HG03139 (cell line): Measurements from ENCODE around the gene EXD3.

Source experiments
- ATAC-seq: cut with Tn5 transposase; IDR thresholded peaks from one replicate; pipeline ENCODE4 v1.9.1; 2021; ENCODE audit not compliant: unreplicated experiment

Gene EXD3

GRCh38 chr9:137432687-137433348 is 9.9 kb upstream of the EXD3 start:
- ATAC-seq: no peak

DNA sequence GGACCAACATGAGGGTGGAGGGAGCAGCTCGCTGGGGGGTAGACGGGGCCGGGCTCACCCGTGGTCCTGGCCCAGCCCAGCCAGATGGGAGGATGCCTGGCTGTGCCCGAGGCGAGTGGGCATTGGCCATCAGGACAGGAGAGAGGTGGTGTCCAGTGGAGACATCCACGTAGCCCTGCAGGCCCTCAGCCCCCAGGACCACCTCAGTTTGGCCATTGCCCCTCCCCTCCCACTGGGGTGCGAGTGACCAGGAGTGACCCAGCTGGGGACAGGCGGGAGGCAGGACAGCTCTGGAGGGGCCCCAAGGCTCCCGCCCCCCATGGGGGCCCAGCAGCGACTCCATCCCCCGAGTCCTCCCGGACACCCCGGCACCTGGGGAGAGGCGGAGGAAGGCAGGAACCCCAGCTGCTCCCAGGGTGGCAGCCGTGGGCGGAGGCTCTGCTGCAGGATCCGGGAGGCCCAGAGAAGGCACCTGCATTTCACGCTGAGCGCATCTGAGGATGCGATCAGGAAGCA is 8.5 kb upstream of the EXD3 start:
- ATAC-seq: no peak

- no peak for ATAC-seq
Measured at GRCh38 chr9:137430723-137431415, 7.9 kb upstream of the EXD3 start.

GRCh38 chr9:137429974-137430722 is 7.2 kb upstream of the EXD3 start:
- ATAC-seq: no peak

GRCh38 chr9:137429546-137429890 is 6.6 kb upstream of the EXD3 start:
- no peak for ATAC-seq

DNA sequence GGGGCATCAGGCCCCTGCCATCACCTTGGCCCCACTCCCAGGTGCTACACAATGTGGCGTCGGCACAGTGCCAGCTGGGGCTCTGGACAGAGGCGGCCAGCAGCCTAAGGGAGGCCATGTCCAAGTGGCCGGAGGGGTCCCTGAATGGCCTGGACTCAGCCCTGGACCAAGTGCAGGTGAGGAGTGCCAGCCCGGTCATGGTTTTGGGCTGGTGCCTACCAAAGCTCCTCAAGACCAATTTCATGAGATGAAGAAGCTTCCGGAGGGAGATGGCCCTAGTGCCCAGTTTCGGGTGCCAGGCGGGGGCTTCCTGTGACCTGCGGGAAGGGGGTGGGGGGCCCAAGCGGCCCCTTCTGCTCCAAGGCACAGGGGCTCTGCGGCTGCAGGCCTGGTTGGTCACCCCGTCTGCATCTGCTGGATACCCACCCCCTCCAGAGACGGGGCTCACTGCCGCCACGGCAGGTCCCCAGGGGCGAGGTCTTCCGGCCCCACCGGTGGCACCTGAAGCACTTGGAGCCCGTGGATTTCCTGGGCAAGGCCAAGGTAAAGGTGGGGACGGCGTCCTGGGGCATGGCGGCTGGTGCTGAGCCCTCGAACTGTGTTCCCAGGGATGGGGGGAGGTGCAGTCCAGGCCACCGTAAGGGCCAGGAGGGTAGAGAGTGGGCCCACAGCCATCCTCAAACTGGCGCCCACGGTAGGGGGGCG is 6.0 kb upstream of the EXD3 start:
- ATAC-seq: no peak

DNA sequence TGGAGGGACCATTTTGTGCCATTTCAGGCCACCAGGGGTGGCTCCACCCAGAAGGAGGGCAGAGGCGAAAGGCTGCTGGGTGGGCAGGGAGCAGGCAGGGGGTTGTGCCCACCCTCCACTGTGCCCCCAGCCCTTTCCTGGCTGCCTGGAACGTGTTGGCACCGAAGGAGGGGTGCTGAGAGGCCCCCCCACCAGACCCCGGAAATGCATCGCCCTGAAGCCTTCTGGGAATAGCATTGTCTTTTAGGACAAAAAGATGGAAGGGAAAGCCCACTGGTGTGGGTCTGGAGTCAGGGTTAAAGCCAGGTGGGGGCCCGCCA is 5.3 kb upstream of the EXD3 start:
- no peak for ATAC-seq

DNA sequence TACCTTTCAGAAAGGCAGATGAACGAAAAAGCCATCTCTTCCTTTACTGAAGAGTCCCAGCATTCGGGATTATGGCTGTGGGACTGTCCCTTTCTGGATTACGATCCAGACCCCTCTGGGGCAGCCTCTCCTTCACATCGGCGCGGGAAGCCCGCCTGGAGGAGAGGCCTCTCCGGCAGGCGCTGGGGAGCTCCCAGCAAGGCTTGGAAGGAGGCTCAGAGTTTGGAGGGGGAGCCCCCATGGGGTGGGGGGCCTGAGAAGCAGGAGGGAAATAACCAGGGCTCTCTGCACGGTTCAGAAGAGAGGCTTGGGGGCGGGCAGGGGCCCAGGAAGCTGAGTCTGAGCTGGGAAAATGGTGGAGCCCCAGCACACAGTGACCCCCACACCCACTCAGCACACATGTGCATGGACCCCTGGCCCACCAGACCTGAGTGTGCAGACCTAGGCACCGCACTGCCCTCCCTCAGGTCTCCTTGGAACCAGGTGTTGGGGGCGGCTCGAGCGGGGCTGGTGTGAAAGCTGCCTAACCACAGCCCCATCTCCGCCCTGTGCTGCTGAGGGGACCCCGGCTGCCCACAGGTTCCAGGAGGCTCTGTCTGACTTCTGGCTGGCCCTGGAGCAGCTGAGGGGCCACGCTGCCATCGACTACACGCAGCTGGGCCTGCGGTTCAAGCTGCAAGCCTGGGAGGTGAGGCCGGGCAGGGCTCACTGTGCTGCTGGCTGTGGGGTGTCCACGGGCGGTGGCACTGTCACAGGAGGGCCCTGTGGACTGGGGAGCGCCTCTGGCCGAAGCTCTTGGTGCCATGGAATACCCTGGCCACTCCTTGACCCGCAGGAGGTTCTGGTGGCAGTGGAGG is 4.7 kb upstream of the EXD3 start:
- no peak for ATAC-seq

- ATAC-seq: no peak
Measured at GRCh38 chr9:137426018-137426681, 3.2 kb upstream of the EXD3 start.

- ATAC-seq: peak; percentile 7
Measured at GRCh38 chr9:137423514-137424291, 741 bp upstream of the EXD3 start.

DNA sequence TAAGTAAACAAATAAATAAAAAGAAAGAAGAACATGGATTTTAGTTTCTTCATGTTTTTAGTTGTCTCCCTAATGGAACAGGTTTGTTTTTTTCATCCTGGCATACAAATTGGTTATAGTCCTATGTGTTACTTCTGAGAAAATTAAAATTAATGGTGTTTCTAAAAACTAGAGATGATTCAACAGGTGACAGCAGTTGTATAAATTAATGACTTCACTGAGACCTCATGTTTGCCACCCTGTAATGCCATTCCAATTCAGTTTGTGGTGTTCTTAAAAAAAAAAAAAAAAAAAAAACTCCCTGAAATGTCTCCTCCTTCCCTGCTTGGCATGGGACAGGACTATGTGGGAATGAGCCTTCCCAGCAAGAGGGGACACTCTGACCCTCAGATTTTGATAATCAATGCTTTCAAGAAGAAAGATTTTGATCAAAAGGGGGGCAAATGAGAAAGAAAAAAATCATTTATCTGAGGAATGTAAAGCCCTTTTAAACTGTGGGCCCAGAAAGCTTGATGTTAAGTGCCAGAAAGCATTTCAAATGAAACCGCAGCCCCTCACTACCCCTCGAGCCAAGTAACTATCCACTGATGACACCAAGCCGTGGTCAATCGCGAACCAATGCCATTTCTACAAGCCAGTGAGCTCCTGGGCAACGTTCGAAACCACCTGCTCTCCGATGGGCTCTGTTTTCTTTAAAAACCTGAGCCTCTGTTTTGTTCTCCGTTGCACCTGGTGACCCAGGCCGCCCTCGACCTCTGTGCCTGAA is 941 bp downstream of the EXD3 start:
- no peak for ATAC-seq

DNA sequence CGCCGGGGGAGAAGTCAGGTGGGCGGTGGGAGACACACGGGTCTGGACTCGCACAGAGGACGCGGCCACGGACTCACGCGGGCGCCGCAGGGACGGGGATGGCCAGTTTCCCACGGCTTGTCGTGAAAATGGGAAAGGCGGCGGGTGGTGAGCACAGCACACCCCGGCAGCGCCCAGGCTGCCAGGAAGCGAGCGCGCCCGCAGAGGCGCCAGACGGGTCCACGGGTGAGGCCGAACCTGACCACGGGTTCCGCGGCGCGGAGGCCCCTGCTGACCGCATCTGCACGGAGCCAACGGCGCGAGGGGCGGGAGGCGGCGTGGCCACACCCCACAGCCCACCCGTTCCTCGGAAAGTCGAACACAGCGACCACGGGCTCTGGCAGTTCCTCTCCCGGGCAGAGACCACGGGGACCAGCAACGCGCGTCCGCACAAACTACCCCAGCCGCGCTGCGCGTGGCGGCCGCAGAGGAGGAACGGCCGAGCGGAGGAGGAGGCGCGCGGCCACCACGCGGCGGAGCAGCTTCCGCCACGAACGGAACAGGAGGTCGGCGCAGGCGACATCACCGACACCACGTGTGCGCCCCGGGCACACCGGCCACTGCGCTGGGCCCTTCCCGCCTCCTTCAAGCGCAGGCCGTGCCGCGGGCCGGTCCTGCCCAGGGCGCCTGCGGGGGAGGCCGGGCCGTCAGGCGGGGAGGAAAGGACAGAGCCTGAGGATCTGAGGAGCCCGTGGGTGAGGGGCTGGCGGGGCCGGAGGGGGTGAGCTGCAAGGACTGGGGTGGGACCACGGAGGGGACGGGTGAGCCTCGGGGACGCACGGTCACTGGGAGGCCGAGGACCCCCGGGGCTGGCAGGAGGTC is 5.6 kb downstream of the EXD3 start:
- ATAC-seq: no peak

GRCh38 chr9:137416563-137417151 is 6.3 kb downstream of the EXD3 start:
- ATAC-seq: no peak

GRCh38 chr9:137416006-137416562 is 6.9 kb downstream of the EXD3 start:
- ATAC-seq: no peak

DNA sequence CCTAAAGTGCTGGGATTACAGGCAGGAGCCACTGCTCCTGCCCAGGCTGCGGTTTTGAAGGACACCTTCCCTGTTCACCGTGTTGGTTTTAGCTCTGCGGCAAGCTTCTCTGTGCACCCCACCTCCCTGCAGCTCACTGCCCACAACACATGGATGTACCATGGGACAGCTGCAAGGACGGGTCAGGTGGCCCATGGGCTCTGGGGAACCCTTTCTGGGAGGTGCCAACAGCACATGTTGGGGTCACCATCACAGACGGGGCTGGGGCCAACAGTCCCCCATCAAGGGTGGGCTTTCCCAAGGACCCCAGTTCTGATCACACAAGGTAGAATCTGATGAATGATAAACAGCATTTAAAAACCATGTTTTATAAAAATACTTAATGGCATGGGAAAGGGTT is 7.5 kb downstream of the EXD3 start:
- no peak for ATAC-seq

- no peak for ATAC-seq
Measured at GRCh38 chr9:137412431-137412830, 10.5 kb downstream of the EXD3 start.
